Central memory CD4-positive, alpha-beta T cell (primary cell): Measurements from ENCODE around the gene ATP6V0D1.

Experiments
- DNase-seq: peaks from one replicate; pipeline ENCODE4 v3.0.0; 2022

Gene ATP6V0D1

GRCh38 chr16:67389911-67390815 lies 90.8 kb downstream of the ATP6V0D1 start:
- no peak for DNase-seq

DNA sequence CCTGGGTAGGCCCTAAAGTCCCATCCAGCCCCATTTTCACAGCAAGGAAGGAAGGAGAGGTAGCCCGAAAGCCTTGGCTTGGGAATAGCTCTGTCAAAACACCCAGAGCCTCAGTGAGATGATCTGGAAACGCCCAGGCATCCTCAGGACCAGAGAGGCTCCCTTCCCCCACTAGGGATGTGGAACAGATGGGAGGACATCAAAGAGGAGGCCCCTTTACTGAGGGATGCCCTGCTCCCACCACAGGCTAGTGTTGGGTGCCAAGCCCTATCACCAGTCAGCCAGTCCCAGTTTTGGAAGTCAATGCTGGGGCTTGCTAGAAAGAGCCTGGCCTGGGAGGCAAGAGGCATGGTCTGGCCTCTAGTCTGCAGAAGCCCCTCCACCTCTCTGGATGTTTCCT lies 92.4 kb downstream of the ATP6V0D1 start:
- DNase-seq = no peak

DNA sequence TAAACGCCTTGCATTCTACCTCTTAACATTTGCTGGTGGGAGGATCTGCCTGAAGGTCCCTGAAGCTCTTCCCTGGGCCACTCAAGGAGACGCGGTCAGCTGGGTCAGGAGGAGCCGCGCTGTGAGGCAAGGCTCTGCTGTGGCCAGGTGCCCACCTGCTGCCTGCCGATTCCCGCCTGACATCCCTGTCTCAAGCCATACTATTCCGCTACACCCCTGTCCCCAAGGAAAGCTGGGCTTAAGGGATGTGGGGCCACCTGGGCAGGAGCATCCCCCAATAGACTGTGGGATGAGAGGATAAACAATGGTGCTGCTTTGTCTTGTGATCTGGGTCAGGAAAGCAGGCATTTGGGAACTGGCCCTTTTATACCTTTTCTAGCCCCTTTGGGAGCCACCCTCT lies 92.8 kb downstream of the ATP6V0D1 start:
- no peak for DNase-seq
